NB4 (cell line): ENCODE measurements around the gene SP7.

Experiments used
- MYC ChIP-seq: IDR thresholded peaks from 2 replicates; pipeline ENCODE4 v1.6.1; 2011; ENCODE audit warnings: low read depth, low read length
- POLR2A ChIP-seq: IDR thresholded peaks from 2 replicates; pipeline ENCODE4 v1.6.1; 2011; ENCODE audit warnings: mild to moderate bottlenecking; ENCODE audit not compliant: insufficient read length; ENCODE audit errors: extremely low read depth
- TF ChIP-seq, protein P1 (sequence below): IDR thresholded peaks from one replicate; pipeline ENCODE4 v1.5.1; 2012; ENCODE audit warnings: low read depth, low read length
- TF ChIP-seq, protein P2 (sequence below): IDR thresholded peaks from 2 replicates; pipeline ENCODE4 v1.6.1; 2011; ENCODE audit warnings: low read depth, low read length

DNA sequence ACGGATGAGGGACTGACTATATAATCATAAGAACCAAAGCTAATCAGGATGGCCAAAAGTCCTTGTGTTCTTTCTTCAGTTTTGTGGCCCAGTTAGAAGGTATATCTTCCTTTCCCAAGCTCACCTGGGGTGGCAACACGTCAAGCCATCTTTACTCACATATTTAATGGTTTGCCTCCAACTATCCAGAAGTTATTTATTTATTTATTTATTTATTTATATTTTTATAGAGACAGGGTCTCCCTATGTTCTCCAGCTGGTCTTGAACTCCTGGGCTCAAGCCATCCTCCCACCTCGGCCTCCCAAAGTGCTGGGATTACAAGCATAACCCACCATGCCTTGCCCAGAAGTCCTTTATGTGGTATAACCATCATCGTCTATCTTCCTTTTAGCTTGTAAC lies 11.8 kb upstream of the SP7 start:
- TF ChIP-seq, protein P1, sequence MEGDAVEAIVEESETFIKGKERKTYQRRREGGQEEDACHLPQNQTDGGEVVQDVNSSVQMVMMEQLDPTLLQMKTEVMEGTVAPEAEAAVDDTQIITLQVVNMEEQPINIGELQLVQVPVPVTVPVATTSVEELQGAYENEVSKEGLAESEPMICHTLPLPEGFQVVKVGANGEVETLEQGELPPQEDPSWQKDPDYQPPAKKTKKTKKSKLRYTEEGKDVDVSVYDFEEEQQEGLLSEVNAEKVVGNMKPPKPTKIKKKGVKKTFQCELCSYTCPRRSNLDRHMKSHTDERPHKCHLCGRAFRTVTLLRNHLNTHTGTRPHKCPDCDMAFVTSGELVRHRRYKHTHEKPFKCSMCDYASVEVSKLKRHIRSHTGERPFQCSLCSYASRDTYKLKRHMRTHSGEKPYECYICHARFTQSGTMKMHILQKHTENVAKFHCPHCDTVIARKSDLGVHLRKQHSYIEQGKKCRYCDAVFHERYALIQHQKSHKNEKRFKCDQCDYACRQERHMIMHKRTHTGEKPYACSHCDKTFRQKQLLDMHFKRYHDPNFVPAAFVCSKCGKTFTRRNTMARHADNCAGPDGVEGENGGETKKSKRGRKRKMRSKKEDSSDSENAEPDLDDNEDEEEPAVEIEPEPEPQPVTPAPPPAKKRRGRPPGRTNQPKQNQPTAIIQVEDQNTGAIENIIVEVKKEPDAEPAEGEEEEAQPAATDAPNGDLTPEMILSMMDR, result no peak
- TF ChIP-seq POLR2A (no peak), MYC (no peak)
- TF ChIP-seq, protein P2, sequence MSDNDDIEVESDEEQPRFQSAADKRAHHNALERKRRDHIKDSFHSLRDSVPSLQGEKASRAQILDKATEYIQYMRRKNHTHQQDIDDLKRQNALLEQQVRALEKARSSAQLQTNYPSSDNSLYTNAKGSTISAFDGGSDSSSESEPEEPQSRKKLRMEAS, result no peak
